GM12878 (cell line): ENCODE results near the gene TELO2.

ENCODE experiments used
- CHD1 ChIP-seq: IDR thresholded peaks from 2 replicates; pipeline ENCODE4 v1.6.1; 2012; ENCODE audit warnings: low read depth, low read length, improper control_type of control experiment
- POLR2A ChIP-seq: IDR thresholded peaks from 2 replicates; pipeline ENCODE4 v1.6.1; 2011; ENCODE audit warnings: low read depth, mild to moderate bottlenecking, low read length
- TF ChIP-seq, protein P1 (sequence below): IDR thresholded peaks from 2 replicates; pipeline ENCODE4 v1.6.1; 2012; ENCODE audit warnings: mild to moderate bottlenecking, low read depth, low read length

DNA sequence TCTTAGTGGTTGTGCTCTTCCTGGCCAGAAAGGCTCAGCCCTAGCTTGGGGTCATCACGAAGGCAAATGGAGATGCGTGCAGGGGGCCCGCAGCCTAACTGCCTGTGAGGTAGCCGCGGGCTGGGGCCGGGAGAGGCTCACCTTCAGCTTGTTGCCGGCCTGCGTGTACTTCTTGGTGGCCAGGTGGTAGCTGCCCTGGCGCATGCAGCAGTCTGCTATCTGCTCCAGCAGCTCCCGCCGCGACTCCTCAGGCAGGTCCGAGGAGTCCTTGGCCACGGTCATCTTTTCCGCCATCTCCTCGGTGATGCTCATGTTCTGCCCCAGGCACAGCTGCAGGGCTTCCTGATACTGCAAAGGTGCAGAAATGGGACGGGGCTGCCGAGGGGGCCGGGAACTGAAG lies 27.3 kb downstream of the TELO2 start:
- TF ChIP-seq POLR2A (no peak), CHD1 (no peak)
- TF ChIP-seq, protein P1, sequence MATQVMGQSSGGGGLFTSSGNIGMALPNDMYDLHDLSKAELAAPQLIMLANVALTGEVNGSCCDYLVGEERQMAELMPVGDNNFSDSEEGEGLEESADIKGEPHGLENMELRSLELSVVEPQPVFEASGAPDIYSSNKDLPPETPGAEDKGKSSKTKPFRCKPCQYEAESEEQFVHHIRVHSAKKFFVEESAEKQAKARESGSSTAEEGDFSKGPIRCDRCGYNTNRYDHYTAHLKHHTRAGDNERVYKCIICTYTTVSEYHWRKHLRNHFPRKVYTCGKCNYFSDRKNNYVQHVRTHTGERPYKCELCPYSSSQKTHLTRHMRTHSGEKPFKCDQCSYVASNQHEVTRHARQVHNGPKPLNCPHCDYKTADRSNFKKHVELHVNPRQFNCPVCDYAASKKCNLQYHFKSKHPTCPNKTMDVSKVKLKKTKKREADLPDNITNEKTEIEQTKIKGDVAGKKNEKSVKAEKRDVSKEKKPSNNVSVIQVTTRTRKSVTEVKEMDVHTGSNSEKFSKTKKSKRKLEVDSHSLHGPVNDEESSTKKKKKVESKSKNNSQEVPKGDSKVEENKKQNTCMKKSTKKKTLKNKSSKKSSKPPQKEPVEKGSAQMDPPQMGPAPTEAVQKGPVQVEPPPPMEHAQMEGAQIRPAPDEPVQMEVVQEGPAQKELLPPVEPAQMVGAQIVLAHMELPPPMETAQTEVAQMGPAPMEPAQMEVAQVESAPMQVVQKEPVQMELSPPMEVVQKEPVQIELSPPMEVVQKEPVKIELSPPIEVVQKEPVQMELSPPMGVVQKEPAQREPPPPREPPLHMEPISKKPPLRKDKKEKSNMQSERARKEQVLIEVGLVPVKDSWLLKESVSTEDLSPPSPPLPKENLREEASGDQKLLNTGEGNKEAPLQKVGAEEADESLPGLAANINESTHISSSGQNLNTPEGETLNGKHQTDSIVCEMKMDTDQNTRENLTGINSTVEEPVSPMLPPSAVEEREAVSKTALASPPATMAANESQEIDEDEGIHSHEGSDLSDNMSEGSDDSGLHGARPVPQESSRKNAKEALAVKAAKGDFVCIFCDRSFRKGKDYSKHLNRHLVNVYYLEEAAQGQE = no peak
